ENCODE measurements around the gene RNASEH2B. TPM values are rescaled to one million over a fixed set of nuclear protein-coding genes. Genes with fewer than 3 reads are reported as not detected.

The RNASEH2B gene
- total and polyA plus RNA-seq, 2 of the 13 experiments (the other 11 are each of a cell fraction or from before 2014, with no cell fraction given): 17.2 to 55.4 TPM

DNA sequence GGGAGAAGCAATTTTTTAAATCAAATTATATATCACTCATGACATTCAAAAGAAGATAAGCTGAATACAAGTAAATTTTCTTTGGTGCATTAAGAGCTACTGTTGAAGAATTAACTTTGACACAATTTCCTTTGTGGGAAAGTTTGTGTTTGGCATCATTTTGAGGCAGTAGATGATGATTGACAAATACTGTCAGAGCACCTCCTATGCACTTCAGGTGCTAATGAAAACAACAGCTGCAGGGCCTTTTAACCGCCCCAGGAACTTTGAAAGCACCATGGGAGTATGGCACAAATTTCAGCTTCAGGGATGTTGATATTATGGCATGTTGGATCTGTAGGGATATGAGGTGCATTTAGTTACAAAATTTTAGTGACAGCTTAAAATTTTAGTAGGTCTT, 45.1 kb upstream of the RNASEH2B start (continued):
- TF ChIP-seq ZNF17 (CRISPR knock-in tag; IDR thresholded peaks at IDR 0.05) (no peak), SALL1 (CRISPR knock-in tag; IDR thresholded peaks at IDR 0.05) (no peak), NR2F6 (IDR thresholded peaks at IDR 0.05) (no peak), NR2F6 (CRISPR knock-in tag; IDR thresholded peaks at IDR 0.05) (no peak), NFIB (CRISPR knock-in tag; IDR thresholded peaks at IDR 0.05; ENCODE audit: borderline replicate concordance) (no peak), NFKBIZ (CRISPR knock-in tag; IDR thresholded peaks at IDR 0.05) (no peak), MBNL3 (CRISPR knock-in tag; conservative IDR thresholded peaks at IDR 0.05) (no peak)

DNA sequence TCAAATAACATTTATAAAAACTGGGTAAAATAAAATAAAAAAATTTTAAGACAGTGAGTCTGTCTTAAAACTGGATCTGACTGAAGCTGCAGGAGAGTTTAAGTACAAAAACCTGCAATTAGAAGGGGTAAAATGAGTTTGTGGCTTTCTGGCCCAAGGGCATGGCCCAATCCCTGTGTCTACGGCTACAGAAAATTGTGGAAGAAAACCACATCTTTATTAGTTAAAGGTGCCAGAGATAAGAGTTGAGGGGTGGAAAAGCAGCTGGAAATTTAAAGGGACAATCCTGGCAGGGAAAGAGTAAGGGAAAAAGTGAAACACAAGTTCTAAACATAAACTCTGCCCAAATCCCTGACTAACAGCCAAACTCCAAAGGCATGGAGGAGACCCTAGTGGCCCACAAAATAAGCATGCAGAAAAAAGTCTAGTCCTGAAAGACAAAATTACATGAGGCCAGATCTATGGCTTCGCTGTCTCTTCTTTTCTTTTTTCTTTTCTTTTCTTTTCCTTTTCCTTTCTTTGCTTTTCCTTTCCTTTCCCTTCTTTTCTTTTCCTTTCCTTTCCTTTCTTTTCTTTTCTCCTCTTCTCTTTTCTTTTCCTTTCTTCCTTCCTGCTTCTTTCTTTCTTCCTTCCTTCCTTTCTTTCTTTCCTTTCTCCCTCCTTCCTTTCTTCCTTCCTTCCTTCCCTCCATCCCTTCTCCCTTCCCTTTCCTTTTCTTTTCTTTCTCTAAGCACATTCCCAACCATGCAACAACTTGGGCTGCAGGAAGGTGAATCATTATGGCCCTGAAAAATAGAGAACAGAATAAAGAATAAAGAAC, 42.6 kb upstream of the RNASEH2B start:
- Histone ChIP-seq H3K36me3 (replicated peaks in 1 of 2; ENCODE audit: control insufficient read depth in 1 of 2, insufficient read depth in 2 of 2, low read length in 2 of 2) (no peaks in the 10 kb centered on the region), H3K79me2 (ENCODE audit: insufficient read depth, low read length) (no peaks in the 10 kb centered on the region), H4K20me1 (ENCODE audit: insufficient read depth, low read length) (no peaks in the 10 kb centered on the region), H3K4me2 (ENCODE audit: low read depth, low read length) (no peak overlapping the region), H3K4me1 (ENCODE audit: insufficient read depth, low read length) (no peaks in the 10 kb centered on the region), H2AFZ (ENCODE audit: low read length) (no peak overlapping the region), H3K9me3 (ENCODE audit: low read length) (no peaks in the 10 kb centered on the region), H3K27me3 (ENCODE audit: control insufficient read depth in 1 of 2, insufficient read depth in 2 of 2, low read length in 2 of 2) (no peaks in the 10 kb centered on the region), H3K9ac (ENCODE audit: insufficient read depth, low read depth, low read length) (no peak overlapping the region), H3K27ac (ENCODE audit: extremely low read length, insufficient read depth, low read length) (no peak overlapping the region), H3K4me3 (replicated peaks in 1 of 3; ENCODE audit: insufficient read depth in 1 of 3, low read depth in 2 of 3, low read length in 3 of 3) (no peak overlapping the region)
- FAIRE-seq (no peak), DNase-seq (ENCODE audit: low spot score) (no peak), ATAC-seq (no peak)
- POLR2A ChIA-PET: no interaction called here
- no TSS peak for BruUV-seq (replicated peaks)
- TF ChIP-seq SRSF9 (IDR thresholded peaks at IDR 0.05; ENCODE audit: borderline replicate concordance, insufficient read depth, low read depth, low read length, poor library complexity, severe bottlenecking): peak; percentile 69
- TF ChIP-seq SAFB2 (CRISPR knock-in tag; IDR thresholded peaks at IDR 0.05; ENCODE audit: borderline replicate concordance, low read depth): no peak
- in situ Hi-C loops (cut with HindIII; ENCODE audit: extremely low pct_ligation_motif_present, low pct_unique_long_range_greater_than_20kb) (no loop called here), intact Hi-C loops (cut with micrococcal nuclease; ENCODE audit: unreplicated experiment) (no loop called here)
- CTCF ChIA-PET (ENCODE audit: low intra/inter-chr PET ratio, low total read pairs): no interaction called here
- 51% methylated on average over 2 of the region's 2 CpGs for WGBS (ENCODE audit: low lambda C conversion rate)
